ENCODE measurements around the gene TBC1D22A.

The TBC1D22A gene

GRCh38 chr22:47065756-47066615 is 303.5 kb downstream of the TBC1D22A start:
- no peak overlapping the region for H3K4me3 ChIP-seq (ENCODE audit: low read depth, low read length)
- no peak for TF ChIP-seq CTCF (IDR thresholded peaks at IDR 0.05; ENCODE audit: low read depth, low read length)

GRCh38 chr22:47066616-47066905 is 304.1 kb downstream of the TBC1D22A start:
- H3K4me3 ChIP-seq (ENCODE audit: low read depth, low read length) = no peak overlapping the region
- no peak for TF ChIP-seq CTCF (IDR thresholded peaks at IDR 0.05; ENCODE audit: low read depth, low read length)

- no peak for TF ChIP-seq CTCF (IDR thresholded peaks at IDR 0.05; ENCODE audit: low read depth, low read length)
- no peak overlapping the region for H3K4me3 ChIP-seq (ENCODE audit: low read depth, low read length)
These were observed 305.0 kb downstream of the TBC1D22A start for GRCh38 chr22:47067321-47067890.

- no peak for TF ChIP-seq CTCF (IDR thresholded peaks at IDR 0.05; ENCODE audit: low read depth, low read length)
- no peak overlapping the region for H3K4me3 ChIP-seq (ENCODE audit: low read depth, low read length)
These were observed 305.6 kb downstream of the TBC1D22A start for GRCh38 chr22:47067911-47068625.

GRCh38 chr22:47068626-47068996 is 306.2 kb downstream of the TBC1D22A start:
- TF ChIP-seq CTCF (IDR thresholded peaks at IDR 0.05; ENCODE audit: low read depth, low read length) = no peak

GRCh38 chr22:47069270-47069669 is 306.8 kb downstream of the TBC1D22A start:
- TF ChIP-seq CTCF (IDR thresholded peaks at IDR 0.05; ENCODE audit: low read depth, low read length) = no peak
- no peak overlapping the region for H3K4me3 ChIP-seq (ENCODE audit: low read depth, low read length)

More at GRCh38 chr22:47068626-47068996, 306.2 kb downstream of the TBC1D22A start:
- no peak overlapping the region for H3K4me3 ChIP-seq (ENCODE audit: low read depth, low read length)

Measured in WI38 (cell line).